ENCODE data around the gene LMNTD1. TPM values are rescaled to one million over a fixed set of nuclear protein-coding genes. Genes with fewer than 3 reads are reported as not detected.
"Not testable (repeated sequence)": the region's sequence is repeated elsewhere in the genome, so short reads cannot be mapped to it uniquely, and the experiment has no call there.

Gene LMNTD1, protein sequence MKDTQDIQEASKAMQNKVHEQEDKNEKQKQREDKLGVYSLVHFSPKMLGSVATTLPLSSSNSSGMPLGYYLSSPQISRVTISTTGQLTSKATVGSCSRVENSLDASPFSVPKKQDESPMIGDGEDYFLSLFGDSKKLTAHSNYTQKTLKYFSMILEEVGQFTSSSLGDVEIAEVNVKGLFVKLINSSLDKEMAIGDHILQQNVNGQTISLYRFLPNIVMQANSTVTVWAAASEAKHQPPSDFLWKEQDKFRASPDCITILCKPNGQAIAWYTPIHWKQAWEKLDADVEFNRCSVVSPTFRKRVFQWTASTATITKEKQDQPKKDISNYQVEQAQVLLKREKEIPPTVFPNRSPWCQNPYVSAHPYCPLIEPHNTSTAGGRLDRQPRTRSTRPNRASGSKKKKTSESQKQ
- total RNA-seq (2014; rRNA removed; shearing (Covaris generic); ENCODE audit: low replicate concordance) = not detected in 2 replicates

GRCh38 chr12:25553098-25553497, at the start of gene LMNTD1:
LMNTD1 (minus strand) TSS chr12:25553283; CDS start chr12:25552959, 324 bp downstream.
- H3K36me3 ChIP-seq (ENCODE audit: insufficient read depth, low read length) = no peaks in the 10 kb centered on the region
- H3K27me3 ChIP-seq (ENCODE audit: low read length) = no peaks in the 10 kb centered on the region
- no peak for DNase-seq
- H2AFZ ChIP-seq (ENCODE audit: low read length) = no peak within 1 kb of the TSS
- H3K4me3 ChIP-seq (ENCODE audit: low read length) = no peak within 1 kb of the TSS
- H3K79me2 ChIP-seq (ENCODE audit: low read length) = no peaks in the 10 kb centered on the region
- no peak within 1 kb of the TSS for H3K9ac ChIP-seq (ENCODE audit: low read length)
- H4K20me1 ChIP-seq (ENCODE audit: insufficient read depth, low read depth, low read length) = no peaks in the 10 kb centered on the region
- no peaks in the 10 kb centered on the region for H3K9me2 ChIP-seq (replicated peaks; ENCODE audit: insufficient read depth, low read length)
- no peaks in the 10 kb centered on the region for H3K9me3 ChIP-seq (ENCODE audit: low read length)
- H3K27ac ChIP-seq (ENCODE audit: low read length) = no peak within 1 kb of the TSS
- no peak within 1 kb of the TSS for H3K4me2 ChIP-seq (ENCODE audit: low read depth, low read length, poor library complexity, severe bottlenecking)
- H3K4me1 ChIP-seq (ENCODE audit: low read length) = no peaks in the 10 kb centered on the region

- no peaks in the 10 kb centered on the region for H4K20me1 ChIP-seq (ENCODE audit: insufficient read depth, low read depth, low read length)
- H3K9me2 ChIP-seq (replicated peaks; ENCODE audit: insufficient read depth, low read length) = no peaks in the 10 kb centered on the region
- no peaks in the 10 kb centered on the region for H3K9me3 ChIP-seq (ENCODE audit: low read length)
- no peaks in the 10 kb centered on the region for H3K36me3 ChIP-seq (ENCODE audit: insufficient read depth, low read length)
- H3K27me3 ChIP-seq (ENCODE audit: low read length) = no peaks in the 10 kb centered on the region
- no peak overlapping the region for H2AFZ ChIP-seq (ENCODE audit: low read length)
- no peaks in the 10 kb centered on the region for H3K79me2 ChIP-seq (ENCODE audit: low read length)
- no peak overlapping the region for H3K4me2 ChIP-seq (ENCODE audit: low read depth, low read length, poor library complexity, severe bottlenecking)
- no peaks in the 10 kb centered on the region for H3K4me1 ChIP-seq (ENCODE audit: low read length)
- H3K4me3 ChIP-seq (ENCODE audit: low read length) = no peak overlapping the region
- no peak overlapping the region for H3K9ac ChIP-seq (ENCODE audit: low read length)
- H3K27ac ChIP-seq (ENCODE audit: low read length) = no peak overlapping the region
- no peak for DNase-seq
Observed at GRCh38 chr12:25598956-25599355, 45.9 kb upstream of the LMNTD1 start.

DNA sequence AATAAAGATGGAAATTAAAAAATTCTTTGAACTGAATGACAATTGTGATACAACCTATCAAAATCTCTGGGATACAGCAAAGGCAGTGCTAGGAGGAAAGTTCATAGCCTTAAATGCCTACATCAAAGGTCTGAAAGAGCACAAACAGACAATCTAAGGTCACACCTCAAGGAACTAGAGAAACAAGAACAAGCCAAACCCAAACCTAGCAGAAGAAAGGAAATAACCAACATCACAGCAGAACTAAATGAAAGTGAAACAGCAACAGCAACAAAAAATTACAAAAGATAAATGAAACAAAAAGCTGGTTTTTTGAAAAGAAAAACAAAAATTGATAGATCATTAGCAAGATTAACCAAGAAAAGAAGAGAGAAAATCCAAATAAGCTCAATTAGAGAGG, 42.4 kb upstream of the LMNTD1 start:
- H3K27me3 ChIP-seq (ENCODE audit: low read length); H3K9me3 ChIP-seq (ENCODE audit: low read length); H3K4me3 ChIP-seq (ENCODE audit: low read length); DNase-seq; H3K9me2 ChIP-seq (replicated peaks; ENCODE audit: insufficient read depth, low read length); H3K9ac ChIP-seq (ENCODE audit: low read length); H3K79me2 ChIP-seq (ENCODE audit: low read length); H3K4me2 ChIP-seq (ENCODE audit: low read depth, low read length, poor library complexity, severe bottlenecking); H3K4me1 ChIP-seq (ENCODE audit: low read length); H4K20me1 ChIP-seq (ENCODE audit: insufficient read depth, low read depth, low read length); H3K27ac ChIP-seq (ENCODE audit: low read length); H2AFZ ChIP-seq (ENCODE audit: low read length); H3K36me3 ChIP-seq (ENCODE audit: insufficient read depth, low read length): not testable (repeated sequence)

GRCh38 chr12:25594376-25594775, 41.3 kb upstream of the LMNTD1 start:
- Histone ChIP-seq H2AFZ (ENCODE audit: low read length) (no peak overlapping the region), H3K9me2 (replicated peaks; ENCODE audit: insufficient read depth, low read length) (no peaks in the 10 kb centered on the region), H3K36me3 (ENCODE audit: insufficient read depth, low read length) (no peaks in the 10 kb centered on the region), H3K4me2 (ENCODE audit: low read depth, low read length, poor library complexity, severe bottlenecking) (no peak overlapping the region), H3K79me2 (ENCODE audit: low read length) (no peaks in the 10 kb centered on the region), H3K9ac (ENCODE audit: low read length) (no peak overlapping the region), H3K4me3 (ENCODE audit: low read length) (no peak overlapping the region), H3K27me3 (ENCODE audit: low read length) (no peaks in the 10 kb centered on the region), H3K27ac (ENCODE audit: low read length) (no peak overlapping the region), H3K4me1 (ENCODE audit: low read length) (no peaks in the 10 kb centered on the region), H4K20me1 (ENCODE audit: insufficient read depth, low read depth, low read length) (no peaks in the 10 kb centered on the region), H3K9me3 (ENCODE audit: low read length) (no peaks in the 10 kb centered on the region)
- no peak for DNase-seq

DNA sequence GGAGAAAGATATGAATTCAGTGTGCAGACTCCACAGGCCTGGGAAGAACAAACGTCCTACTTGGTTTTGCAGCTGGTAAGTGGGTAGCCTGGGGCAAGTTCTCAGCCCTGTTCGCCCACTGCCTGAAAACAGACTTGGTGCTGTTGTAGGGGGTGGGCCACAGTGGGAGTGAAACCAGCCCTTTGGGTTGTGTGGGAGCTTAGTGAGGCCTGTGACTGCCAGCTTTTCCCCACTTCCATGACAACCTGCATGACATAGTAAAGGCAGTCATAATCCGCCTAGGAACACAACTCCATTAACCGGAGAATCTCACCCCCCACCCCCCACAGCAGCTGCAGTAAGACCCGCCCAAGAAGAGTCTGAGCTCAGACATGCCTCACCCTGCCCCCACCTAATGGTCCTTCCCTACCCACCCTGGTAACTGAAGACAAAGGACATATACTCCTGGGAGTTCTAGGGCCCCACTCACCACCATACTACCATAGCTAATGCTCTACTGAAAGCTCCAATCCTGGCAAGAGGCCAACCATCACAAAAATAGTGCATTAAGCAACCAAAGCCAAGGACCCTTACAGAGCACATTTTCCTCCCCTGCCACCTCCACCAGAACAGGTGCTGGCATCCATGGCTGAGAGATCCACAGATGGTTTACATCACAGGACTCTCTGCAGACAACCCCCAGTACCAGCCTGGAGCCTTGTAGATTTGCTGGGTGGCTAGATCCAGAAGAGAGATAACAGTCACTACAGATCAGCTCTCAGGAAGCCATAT, 39.8 kb upstream of the LMNTD1 start:
- Histone ChIP-seq H3K4me2 (ENCODE audit: low read depth, low read length, poor library complexity, severe bottlenecking) (no peak overlapping the region), H3K9me2 (replicated peaks; ENCODE audit: insufficient read depth, low read length) (no peaks in the 10 kb centered on the region), H4K20me1 (ENCODE audit: insufficient read depth, low read depth, low read length) (no peaks in the 10 kb centered on the region)

DNA sequence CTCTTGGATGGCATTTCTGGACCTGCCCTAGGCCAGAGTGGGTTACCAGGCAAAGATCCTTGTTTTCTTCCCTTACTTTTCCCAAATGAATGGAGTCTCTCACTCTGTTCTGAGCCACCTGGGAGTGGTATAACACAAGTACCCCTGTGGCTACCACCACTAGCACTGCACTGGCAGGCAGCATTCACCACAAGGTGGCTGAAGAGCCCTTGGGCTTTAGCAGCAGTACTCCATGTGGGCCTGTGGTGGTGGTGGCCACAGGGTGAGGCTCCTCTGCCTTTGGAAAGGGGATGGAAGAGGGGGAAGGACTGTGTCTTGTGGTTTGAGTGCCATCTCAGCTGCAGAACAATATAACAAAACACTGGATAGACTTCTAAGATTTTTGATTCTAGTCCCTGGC, 38.1 kb upstream of the LMNTD1 start:
- Histone ChIP-seq H2AFZ (ENCODE audit: low read length) (no peak overlapping the region), H3K9me3 (ENCODE audit: low read length) (no peaks in the 10 kb centered on the region), H3K79me2 (ENCODE audit: low read length) (no peaks in the 10 kb centered on the region), H3K4me2 (ENCODE audit: low read depth, low read length, poor library complexity, severe bottlenecking) (no peak overlapping the region), H3K4me1 (ENCODE audit: low read length) (no peaks in the 10 kb centered on the region), H3K4me3 (ENCODE audit: low read length) (no peak overlapping the region), H3K9ac (ENCODE audit: low read length) (no peak overlapping the region), H4K20me1 (ENCODE audit: insufficient read depth, low read depth, low read length) (no peaks in the 10 kb centered on the region), H3K27me3 (ENCODE audit: low read length) (no peaks in the 10 kb centered on the region), H3K9me2 (replicated peaks; ENCODE audit: insufficient read depth, low read length) (no peaks in the 10 kb centered on the region), H3K36me3 (ENCODE audit: insufficient read depth, low read length) (no peaks in the 10 kb centered on the region), H3K27ac (ENCODE audit: low read length) (no peak overlapping the region)
- DNase-seq = no peak

More for the DNA sequence above, 39.8 kb upstream of the LMNTD1 start:
- Histone ChIP-seq H2AFZ (ENCODE audit: low read length) (no peak overlapping the region), H3K9ac (ENCODE audit: low read length) (no peak overlapping the region), H3K4me1 (ENCODE audit: low read length) (no peaks in the 10 kb centered on the region), H3K9me3 (ENCODE audit: low read length) (no peaks in the 10 kb centered on the region), H3K27me3 (ENCODE audit: low read length) (no peaks in the 10 kb centered on the region), H3K4me3 (ENCODE audit: low read length) (no peak overlapping the region), H3K27ac (ENCODE audit: low read length) (no peak overlapping the region), H3K36me3 (ENCODE audit: insufficient read depth, low read length) (no peaks in the 10 kb centered on the region), H3K79me2 (ENCODE audit: low read length) (no peaks in the 10 kb centered on the region)
- DNase-seq = no peak

GRCh38 chr12:25590011-25590721, 37.1 kb upstream of the LMNTD1 start:
- H2AFZ ChIP-seq (ENCODE audit: low read length) = no peak overlapping the region
- no peak overlapping the region for H3K27ac ChIP-seq (ENCODE audit: low read length)
- H3K36me3 ChIP-seq (ENCODE audit: insufficient read depth, low read length) = no peaks in the 10 kb centered on the region
- H3K9me2 ChIP-seq (replicated peaks; ENCODE audit: insufficient read depth, low read length) = no peaks in the 10 kb centered on the region
- H4K20me1 ChIP-seq (ENCODE audit: insufficient read depth, low read depth, low read length) = no peaks in the 10 kb centered on the region
- no peak overlapping the region for H3K4me2 ChIP-seq (ENCODE audit: low read depth, low read length, poor library complexity, severe bottlenecking)
- DNase-seq = no peak
- no peak overlapping the region for H3K9ac ChIP-seq (ENCODE audit: low read length)
- no peaks in the 10 kb centered on the region for H3K9me3 ChIP-seq (ENCODE audit: low read length)
- no peaks in the 10 kb centered on the region for H3K27me3 ChIP-seq (ENCODE audit: low read length)
- H3K4me3 ChIP-seq (ENCODE audit: low read length) = no peak overlapping the region
- no peaks in the 10 kb centered on the region for H3K4me1 ChIP-seq (ENCODE audit: low read length)
- H3K79me2 ChIP-seq (ENCODE audit: low read length) = no peaks in the 10 kb centered on the region

- H3K9ac ChIP-seq (ENCODE audit: low read length) = no peak overlapping the region
- no peak overlapping the region for H2AFZ ChIP-seq (ENCODE audit: low read length)
- no peak overlapping the region for H3K4me2 ChIP-seq (ENCODE audit: low read depth, low read length, poor library complexity, severe bottlenecking)
- no peaks in the 10 kb centered on the region for H3K4me1 ChIP-seq (ENCODE audit: low read length)
- no peaks in the 10 kb centered on the region for H3K9me3 ChIP-seq (ENCODE audit: low read length)
- no peak for DNase-seq
- no peak overlapping the region for H3K27ac ChIP-seq (ENCODE audit: low read length)
- H3K4me3 ChIP-seq (ENCODE audit: low read length) = no peak overlapping the region
- H3K27me3 ChIP-seq (ENCODE audit: low read length) = no peaks in the 10 kb centered on the region
- no peaks in the 10 kb centered on the region for H3K79me2 ChIP-seq (ENCODE audit: low read length)
- H3K36me3 ChIP-seq (ENCODE audit: insufficient read depth, low read length) = no peaks in the 10 kb centered on the region
- no peaks in the 10 kb centered on the region for H3K9me2 ChIP-seq (replicated peaks; ENCODE audit: insufficient read depth, low read length)
- no peaks in the 10 kb centered on the region for H4K20me1 ChIP-seq (ENCODE audit: insufficient read depth, low read depth, low read length)
Observed at GRCh38 chr12:25587346-25587745, 34.3 kb upstream of the LMNTD1 start.
